Measurements from ENCODE around the gene CYP27C1. TPM values are rescaled to one million over a fixed set of nuclear protein-coding genes. Genes with fewer than 3 reads are reported as not detected.
A peak's percentile ranks its signal among the peaks of the same experiment; 100 is the strongest.
"Not testable (repeated sequence)": the region's sequence is repeated elsewhere in the genome, so short reads cannot be mapped to it uniquely, and the experiment has no call there.

CYP27C1 gene
- total RNA-seq, 1 experiment from 2014 or later: 3.0 TPM

DNA sequence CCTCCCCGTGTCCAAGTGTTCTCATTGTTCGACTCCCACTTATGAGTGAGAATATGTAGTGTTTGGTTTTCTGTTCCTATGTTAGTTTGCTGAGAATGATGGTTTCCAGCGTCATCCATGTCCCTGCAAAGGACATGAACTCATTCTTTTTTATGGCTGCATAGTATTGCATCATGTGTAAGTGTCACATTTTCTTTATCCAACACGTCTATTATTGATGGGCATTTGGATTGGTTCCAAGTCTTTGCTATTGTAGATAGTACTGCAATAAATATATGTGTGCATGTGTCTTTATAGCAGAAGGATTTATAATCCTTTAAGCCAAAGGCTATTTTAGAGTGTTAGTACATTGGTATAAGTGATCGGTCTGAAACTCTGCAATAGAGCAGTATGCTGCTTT, 4.0 kb upstream of the CYP27C1 start:
- not testable (repeated sequence) for DNase-seq (ENCODE audit: low spot score)

DNA sequence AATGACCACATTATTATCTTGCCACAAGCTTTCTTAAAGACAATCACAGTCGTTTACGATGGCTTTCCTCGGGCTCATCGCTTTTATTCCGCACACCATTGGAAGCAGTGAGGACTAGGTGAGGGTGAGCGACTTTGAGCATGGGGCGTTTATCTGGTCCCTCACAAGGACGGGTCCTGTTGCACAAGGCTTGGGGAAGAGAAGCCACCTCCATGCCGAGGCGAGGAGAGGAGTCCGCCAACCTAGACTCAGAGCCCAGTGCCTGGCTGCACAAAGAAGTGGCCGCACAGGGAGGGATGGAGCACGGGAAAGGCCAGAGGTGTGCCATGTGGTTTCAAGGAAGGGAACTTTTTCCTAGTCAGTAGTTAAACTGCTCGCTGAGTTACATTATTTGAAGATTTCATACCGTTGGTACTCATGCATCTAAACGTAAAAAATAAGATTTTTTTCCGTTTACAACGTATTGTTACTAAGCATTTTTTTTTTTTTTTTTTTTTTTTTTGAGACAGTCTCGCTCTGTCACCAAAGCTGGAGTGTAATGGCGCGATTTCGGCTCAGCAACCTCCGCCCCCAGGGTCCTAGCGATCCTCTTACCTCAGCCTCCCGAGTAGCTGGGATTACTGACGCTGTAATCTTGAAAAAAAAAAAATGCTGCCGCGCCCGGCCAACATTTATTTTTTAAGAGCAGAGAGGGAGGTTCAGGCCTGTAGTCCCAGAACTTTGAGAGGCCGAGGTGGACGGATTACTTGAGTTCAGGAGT, 849 bp upstream of the CYP27C1 start:
- no peak for DNase-seq (ENCODE audit: low spot score)

DNA sequence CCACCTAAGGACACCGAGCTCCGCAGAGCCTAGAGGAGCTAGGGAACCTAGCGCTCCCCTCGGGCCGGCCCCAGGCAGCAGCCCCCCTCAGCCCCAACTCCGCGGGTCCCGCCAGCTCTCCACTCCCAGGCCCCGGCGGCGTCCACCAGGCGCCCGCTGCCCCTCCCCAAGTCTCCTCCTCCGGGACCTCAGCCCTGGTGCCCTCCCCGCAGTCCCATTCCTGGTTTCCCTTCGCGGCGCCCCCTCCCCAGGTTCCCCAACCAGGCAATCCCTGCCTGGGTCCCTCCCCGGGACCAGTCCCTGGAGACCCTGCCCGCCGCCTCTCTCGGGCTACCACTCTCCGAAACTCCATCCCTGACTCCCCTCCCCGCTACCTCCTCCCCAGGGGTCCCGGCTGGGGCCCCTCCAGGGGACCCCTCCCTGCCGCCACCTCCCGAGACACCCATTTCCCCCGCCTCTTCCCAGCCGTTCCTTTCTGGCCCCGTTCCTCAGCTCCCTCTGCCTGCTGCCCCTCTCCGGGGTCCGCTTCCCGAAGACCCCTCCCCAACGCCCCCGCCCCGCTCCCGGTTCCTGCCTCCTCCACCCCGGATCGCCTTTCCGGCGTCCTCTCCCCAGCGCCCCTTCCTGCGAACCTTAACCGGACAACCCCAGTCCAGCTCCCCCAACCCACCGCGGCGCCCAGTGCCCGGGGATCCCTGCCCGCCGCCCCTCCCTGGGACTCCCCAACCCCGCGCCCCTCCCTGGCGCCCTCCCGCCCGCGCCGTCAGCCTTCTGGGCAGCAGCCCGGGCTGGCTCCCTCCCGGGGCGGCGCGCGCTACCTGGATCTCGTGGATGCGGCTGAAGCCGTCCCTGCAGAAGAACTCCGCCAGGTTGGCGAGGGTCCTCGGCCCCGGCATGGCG, 678 bp downstream of the CYP27C1 start:
- DNase-seq (ENCODE audit: low spot score): no peak

DNA sequence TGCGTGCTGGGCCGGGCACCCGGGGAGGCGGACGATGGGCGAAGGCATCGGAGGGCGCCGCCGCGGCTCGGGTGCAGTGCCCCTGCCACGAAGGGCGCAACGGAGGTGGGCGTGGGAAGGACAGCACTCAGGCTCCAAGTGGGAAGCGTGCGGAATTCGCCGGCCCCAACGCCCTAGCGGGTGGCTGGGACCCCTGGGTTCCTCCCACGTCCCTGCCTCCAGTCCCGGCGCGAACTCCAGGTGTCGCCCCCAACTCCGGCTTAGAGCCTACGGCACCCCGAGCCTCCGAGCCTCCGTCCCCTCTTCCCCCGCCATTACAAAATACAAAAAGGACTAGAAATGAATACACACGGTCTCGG, 1.3 kb downstream of the CYP27C1 start:
- no peak for DNase-seq (ENCODE audit: low spot score)

DNA sequence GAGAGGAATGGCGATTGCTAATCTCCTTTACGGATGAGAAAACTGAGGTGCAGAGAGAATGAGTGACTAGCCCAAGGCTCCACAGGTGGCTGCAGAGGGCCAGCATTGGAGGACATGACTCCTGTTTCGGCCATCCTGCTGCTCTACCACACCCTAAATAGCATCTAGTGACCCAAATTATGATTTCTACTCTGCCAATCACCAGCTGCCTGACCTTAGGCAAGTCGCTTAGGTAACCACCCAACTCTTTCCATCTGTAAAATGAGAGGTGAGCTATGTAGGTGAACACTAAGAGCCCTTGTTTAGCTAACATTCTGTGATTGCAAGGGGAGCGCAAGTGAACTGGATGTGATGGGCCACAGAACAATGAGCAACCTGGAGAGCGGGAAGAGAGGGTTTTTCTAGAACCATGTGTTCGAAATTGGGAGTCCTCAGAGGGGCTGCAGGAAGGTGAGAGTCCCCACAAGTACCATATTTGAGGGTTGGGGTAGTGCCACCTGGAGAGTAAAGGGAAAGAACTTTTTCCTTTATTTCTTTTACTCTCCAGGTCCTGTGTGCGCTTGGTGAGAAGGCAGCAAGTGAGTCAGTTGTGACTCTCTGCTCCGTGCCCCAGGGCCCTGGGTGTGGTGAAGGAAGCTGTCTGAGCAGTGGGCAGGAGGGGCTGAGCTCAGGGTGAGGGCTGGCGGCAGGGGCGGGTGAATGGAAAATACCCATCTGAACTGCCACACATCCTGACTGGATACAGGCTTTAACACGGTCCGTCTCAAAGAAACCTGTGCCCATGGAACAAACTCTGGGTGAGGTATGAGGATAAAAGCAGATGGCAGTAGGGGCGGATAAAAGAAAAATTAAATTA, 2.4 kb downstream of the CYP27C1 start:
- peak; percentile 92 for DNase-seq (ENCODE audit: low spot score)

DNA sequence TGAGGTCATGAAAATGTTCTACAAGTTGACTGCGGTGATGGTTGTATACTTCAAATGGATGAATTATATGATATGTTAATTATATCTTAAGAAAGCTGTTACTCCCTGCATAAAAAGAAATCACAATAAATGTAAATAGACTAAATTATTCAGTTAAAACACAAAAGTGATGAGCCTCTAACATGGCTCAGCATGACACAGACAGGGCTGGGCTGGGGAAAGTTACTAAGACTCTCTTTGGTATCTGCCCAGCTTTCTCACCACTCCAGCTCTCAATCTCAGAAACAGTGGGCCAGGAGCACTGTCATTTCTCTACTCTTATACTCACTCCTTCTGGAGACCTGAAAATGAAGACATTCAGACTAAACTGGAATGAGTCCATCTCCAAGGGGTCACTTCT, 3.5 kb downstream of the CYP27C1 start:
- DNase-seq (ENCODE audit: low spot score): no peak

DNA sequence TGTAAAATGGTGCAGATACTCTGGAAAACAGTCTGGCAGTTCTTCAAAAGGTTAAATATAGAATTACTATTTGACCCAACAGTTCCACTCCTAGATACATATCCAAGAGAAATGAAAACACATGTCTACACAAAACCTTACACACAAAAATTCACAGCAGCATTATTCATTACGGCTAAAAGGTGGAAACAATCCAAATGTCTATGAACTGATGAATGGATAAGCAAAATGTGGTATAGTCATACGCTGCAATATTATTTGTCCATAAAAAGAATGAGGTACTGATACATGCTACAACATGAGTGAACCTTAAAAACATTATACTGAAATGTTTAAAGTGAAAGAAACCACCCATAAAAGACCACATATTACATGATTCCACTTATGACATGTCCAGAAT, 4.0 kb downstream of the CYP27C1 start:
- DNase-seq (ENCODE audit: low spot score): no peak

DNA sequence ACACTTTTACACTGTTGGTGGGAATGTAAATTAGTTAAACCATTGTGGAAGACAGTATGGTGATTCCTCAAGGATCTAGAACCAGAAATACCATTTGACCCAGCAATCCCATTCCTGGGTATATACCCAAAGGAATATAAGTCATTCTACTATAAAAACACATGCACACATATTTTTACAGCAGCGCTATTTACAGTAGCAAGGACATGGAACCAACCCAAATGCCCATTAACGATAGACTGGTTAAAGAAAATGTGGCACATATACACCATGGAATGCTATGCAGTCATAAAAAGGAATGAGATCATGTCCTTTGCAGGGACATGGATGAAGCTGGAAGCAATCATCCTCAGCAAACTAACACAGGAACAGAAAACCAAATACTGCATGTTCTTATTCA, 5.9 kb downstream of the CYP27C1 start:
- DNase-seq (ENCODE audit: low spot score): not testable (repeated sequence)

DNA sequence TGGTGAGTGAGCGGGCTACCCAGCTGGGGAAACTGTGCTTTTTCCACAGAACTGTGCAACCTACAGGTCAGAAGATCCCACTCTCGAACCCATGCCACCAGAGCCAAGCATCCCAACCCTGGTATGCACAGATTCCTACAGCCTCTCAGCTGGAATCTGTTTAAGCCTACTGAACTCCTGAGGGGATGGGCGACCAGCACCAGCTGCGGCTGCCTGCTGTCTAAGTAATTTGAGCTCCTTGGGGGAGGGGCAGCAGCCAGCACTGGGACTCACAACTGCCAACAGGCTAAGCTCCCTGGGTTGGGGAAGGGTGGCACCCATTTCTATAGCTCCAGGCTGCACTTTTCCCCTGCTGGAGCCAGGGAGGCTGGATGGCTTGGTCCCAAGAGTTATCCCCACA, 11.8 kb downstream of the CYP27C1 start:
- peak; percentile 58 for DNase-seq (ENCODE audit: low spot score)

DNA sequence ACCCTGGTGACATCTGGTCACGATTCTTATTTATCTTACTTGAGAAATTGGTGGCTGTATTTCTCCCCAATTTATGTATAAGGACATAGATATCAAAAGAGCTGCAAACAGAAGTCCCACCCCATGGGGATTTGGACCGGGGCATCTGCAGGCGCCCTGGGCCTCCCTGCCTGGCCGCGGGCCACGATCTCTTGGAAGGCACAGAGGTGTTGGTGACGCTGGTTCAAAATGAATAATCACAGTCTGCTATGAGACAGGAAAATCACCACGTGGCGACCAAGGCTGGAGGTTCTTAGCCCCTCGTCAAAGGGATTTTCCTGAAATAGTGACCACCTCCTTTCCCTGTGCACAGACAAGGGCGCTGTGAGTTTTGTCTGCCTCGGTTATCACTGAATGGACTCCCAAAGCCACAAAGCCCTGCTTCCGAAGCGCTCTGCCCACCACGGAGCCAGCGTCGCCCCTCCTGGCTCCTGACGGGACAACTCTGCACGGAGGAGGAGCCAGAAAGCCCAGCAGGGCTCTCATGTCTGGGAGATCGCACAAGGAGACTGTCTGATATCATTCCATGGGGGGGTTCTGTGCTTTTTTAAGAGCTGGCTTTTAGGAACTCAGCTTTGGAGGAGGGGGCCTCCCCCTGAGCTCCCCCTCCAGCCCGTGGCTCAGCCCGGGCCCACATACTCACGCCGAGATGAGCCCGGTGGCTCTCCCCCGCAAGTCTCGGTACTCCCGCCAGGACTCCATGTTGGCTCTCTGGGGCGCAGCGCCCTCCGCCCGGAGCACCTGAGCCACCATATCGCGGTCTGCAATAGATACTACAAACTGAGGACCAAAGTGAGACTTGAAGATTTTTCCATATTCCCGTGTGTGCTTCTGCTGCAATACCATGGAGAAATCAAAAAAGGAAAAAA, 14.6 kb downstream of the CYP27C1 start:
- no peak for DNase-seq (ENCODE audit: low spot score)

DNA sequence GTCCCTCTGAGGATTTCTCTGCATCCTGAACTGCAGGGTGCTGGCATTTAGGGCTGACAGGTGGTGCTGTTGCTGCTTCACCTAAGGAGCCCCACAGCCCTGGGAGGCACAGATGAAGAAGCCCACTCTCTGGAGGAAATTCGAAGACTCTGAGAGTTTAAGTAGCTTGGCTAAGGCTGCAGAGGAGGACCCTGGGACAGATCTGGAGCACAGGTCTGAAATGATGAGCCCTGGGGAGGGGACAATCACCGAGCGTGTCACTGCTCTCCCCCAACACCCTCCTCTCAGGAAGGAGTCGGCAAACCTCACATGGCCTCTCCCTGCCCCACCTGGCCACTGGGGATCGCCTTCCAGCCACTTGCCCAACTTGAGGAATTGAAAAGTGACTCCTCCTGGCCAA, 18.6 kb downstream of the CYP27C1 start:
- DNase-seq (ENCODE audit: low spot score): no peak

DNA sequence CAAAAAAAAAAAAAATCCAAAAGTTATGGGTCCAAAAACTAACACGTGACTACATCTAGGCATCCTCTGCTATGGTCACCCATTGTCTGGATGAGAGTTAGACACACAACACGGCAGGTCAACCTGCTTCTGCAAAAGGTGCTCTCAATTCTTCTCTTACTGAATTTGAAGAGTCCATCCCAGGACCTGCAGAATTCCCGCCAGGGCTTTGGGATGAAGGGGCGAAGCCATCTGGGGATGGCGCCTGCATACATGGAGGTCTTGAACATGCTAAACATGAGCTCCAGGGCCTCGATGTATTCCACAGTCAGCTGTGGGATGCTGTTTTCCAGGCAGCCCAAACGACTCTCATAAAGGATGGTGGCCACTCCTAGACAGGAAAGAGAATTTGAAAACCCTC, 19.1 kb downstream of the CYP27C1 start:
- no peak for DNase-seq (ENCODE audit: low spot score)

DNA sequence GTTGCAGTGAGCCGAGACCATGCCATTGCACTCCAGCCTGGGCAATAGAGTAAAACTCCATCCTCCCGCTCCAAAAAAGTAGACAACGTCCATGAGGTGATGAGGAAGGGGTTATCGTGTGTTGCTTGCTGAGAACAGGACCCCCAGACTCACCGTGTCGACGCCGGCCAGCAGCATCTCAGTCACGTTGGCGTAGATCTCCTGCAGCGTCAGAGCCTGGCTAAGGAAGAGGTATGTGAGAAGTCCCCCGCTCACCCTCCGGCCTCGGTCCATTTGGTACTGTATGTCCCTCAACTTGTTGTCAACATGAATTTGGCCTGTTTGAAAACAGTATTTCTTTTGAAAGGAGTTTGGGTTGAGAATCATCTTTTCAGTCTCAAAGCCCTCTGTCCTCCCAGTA, 20.9 kb downstream of the CYP27C1 start:
- no peak for DNase-seq (ENCODE audit: low spot score)

DNA sequence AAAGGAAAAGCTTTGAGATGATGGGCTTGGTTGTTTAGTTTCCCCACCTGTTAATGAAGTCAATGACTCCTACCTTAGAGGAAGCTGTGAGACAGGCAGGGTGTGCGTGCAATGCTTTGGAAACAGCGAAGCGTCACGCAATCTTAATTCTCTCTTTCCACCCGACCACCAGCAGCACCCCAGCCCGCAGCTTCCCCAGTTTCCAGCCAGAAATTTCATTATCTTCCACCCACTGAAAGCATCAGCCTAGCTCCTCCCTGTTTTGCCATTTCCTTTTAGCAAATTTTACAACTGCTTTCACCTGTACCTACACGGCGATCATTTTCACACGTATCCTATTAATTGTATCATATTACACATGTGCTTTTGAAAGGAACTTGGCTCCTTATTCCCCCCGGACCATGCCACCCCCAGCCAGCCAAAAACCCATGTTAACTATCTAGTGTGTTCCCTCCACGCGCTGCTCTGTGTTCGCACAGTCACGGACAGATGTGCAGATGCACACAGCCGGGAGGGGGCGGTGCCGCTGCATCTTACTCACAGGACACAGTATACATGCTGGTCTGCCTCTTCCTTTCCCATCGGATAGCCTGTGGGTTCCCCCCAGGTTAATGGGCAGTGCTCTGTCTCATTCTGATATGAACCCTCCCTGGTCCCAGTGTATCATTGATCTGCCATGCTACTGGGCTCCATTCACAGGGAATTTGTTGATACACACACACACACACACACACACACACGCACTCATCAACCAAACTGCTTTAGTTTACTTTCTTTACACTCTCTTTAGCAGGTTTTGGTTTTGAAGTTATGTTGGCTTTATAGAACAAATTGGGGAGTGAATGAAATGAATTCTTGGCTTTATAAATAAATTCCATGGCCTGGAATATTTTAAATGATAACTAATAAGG, 22.4 kb downstream of the CYP27C1 start:
- peak; percentile 58 for DNase-seq (ENCODE audit: low spot score)

DNA sequence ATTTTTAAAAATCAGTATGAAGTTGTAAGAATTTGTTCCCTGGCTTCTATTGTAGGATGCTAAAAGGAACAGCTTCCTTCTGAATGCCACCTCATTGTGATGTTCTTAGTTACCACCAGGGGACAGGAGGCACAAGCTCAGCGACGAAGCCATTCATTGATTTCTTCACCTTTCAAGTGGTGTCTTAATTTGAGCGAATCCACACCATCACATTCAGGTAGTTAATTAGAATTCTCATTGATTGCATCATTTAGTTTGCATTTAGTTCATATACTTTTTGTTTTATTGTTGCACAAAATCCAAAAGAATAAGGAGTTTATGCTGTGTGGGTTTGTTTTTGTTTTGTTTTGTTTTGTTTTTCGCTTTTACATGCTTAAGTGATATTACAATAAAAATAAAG, 23.1 kb downstream of the CYP27C1 start:
- DNase-seq (ENCODE audit: low spot score): no peak

DNA sequence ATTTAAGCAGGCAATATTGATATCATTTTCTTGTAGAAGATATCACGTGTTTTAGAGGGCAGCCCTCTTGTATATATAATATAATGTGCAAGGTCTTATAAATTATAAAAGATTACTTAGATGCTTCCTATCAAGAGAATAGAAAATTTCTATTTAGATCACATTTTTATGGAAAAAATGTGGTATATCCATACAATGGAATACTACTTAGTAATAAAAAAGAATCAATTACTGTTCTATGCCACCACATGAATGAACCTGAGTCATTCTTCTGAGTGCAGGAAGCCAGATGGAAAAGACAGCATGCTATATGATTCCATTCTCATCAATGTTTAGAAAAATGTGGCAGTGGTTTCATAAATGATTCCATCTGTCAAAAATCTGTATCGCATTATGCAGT, 23.6 kb downstream of the CYP27C1 start:
- no peak for DNase-seq (ENCODE audit: low spot score)

DNA sequence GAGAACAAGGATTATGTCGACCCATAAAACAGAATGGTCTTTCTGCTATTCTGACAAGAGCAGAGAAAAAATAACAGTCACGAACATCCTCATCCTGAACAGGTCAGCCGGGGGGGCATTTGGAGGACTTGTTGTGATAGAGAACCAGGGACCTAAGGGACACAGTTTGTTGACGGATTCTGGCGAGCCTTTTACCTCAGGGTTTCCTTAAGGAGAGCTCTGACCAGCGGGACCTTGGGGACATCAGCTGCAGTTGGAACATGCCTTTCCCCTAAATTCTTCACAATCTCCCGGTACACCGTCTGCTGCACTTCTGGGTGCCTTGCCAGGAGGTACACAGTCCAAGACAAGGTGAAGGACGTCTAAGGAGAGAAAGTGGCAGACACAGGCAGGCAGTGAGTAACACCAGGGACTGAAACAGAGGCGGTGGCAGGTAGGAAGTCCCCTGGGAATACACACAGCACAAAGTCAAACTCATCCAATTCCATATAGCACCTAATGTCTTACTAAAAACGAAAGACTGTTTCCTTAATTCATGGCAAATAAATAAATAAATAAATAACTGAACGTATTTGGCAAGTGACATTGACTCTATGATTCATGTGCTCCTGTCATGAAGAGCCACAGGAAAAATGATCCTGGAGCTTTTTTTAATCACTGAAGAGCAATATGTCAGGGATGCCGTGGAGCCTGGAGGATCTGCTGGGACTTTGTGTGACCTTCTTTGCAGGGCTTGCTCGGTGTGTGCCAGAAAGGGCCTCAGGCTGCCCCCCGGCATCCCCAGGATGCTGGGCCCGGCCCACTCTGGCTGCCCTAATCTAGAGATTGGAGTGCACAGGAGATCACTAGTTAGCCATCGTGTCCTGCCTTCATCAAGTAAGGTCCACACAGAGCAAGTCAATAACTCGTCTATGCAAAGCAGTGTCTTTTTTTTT, 24.7 kb downstream of the CYP27C1 start:
- DNase-seq (ENCODE audit: low spot score): no peak

DNA sequence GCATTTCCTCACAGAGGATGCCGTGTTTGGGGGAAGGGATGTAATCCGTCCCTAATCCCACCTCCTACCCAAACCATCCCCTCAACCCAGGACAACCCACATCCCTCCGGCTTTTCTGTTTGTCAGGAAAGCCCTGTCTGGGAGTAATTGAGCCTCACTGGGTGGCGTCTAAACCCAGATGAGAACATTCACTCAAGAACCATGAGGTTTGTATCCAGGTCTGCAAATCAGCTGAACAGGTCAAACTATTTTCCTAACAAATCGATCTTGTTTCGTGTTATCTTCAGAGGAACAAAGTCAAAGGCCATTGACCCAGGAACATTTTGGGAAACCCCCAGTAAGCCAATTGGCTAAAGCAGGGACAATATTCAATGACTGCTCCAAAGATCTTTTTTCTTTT, 25.7 kb downstream of the CYP27C1 start:
- DNase-seq (ENCODE audit: low spot score): no peak

DNA sequence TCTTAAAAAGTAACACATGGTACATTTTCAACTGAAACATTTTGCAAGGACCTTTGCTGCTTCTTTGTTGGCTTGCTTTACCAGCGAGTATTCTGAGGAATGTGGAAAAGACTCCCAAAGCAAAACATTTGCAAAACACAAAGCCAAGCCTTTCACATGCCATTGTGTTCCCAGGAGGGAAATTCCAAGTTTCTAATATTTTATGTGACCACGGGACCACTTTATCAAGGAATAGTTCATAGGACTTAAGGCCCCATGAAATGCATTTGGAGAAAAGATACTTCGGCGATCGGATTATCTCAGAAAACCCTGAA, 26.2 kb downstream of the CYP27C1 start:
- DNase-seq (ENCODE audit: low spot score): no peak

Measured in A172 (cell line).